Measurements from ENCODE around the gene FXYD7.

DNA sequence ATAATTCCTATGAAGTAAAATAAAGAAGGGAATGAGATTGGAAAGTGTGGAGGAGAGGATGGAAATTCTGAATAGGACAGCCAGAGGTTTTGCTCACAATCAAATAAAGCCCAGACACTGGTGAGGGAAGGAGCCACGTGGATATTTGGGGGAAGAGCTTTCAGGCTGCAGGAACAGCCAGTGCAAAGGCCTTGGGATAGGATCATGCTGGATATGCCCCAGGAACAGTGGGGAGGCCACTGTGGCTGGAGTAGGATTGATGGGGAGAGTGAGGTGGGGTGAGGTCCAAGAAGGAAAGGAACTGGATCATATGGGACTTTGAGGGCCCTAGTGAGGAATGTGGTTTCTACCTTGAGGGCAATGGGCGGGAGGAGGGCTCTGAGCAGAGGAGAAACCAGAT, 7.4 kb downstream of the FXYD7 start:
- TF ChIP-seq, protein P1, sequence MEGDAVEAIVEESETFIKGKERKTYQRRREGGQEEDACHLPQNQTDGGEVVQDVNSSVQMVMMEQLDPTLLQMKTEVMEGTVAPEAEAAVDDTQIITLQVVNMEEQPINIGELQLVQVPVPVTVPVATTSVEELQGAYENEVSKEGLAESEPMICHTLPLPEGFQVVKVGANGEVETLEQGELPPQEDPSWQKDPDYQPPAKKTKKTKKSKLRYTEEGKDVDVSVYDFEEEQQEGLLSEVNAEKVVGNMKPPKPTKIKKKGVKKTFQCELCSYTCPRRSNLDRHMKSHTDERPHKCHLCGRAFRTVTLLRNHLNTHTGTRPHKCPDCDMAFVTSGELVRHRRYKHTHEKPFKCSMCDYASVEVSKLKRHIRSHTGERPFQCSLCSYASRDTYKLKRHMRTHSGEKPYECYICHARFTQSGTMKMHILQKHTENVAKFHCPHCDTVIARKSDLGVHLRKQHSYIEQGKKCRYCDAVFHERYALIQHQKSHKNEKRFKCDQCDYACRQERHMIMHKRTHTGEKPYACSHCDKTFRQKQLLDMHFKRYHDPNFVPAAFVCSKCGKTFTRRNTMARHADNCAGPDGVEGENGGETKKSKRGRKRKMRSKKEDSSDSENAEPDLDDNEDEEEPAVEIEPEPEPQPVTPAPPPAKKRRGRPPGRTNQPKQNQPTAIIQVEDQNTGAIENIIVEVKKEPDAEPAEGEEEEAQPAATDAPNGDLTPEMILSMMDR (IDR thresholded peaks at IDR 0.05; ENCODE audit: insufficient read depth, low read length): no peak
- TF ChIP-seq POLR2AphosphoS5 (IDR thresholded peaks at IDR 0.05; ENCODE audit: low read depth): no peak
